ENCODE measurements around the gene TOM1L2. TPM values are rescaled to one million over a fixed set of nuclear protein-coding genes. Genes with fewer than 3 reads are reported as not detected.
"Not testable (repeated sequence)": the region's sequence is repeated elsewhere in the genome, so short reads cannot be mapped to it uniquely, and the experiment has no call there.

The TOM1L2 gene
- total RNA-seq, 1 donor from 2014 or later: 16.7 TPM

- no peak for DNase-seq (ENCODE audit: low spot score in 2 of 2)
- no peak for FAIRE-seq
These were observed 26.7 kb upstream of the TOM1L2 start for GRCh38 chr17:17998934-17999333.

- not testable (repeated sequence) for DNase-seq (ENCODE audit: low spot score in 2 of 2); FAIRE-seq
These were observed 23.7 kb upstream of the TOM1L2 start for GRCh38 chr17:17995887-17996286.

GRCh38 chr17:17994271-17995069 is 22.3 kb upstream of the TOM1L2 start:
- FAIRE-seq: no peak
- no peak for DNase-seq (ENCODE audit: low spot score in 2 of 2)

GRCh38 chr17:17993852-17994251 is 21.7 kb upstream of the TOM1L2 start:
- DNase-seq (ENCODE audit: low spot score in 2 of 2) (no peak), FAIRE-seq (no peak)

GRCh38 chr17:17993366-17993765 is 21.2 kb upstream of the TOM1L2 start:
- FAIRE-seq (no peak), DNase-seq (ENCODE audit: low spot score in 2 of 2) (no peak)

GRCh38 chr17:17990282-17990681 is 18.1 kb upstream of the TOM1L2 start:
- FAIRE-seq (no peak), DNase-seq (ENCODE audit: low spot score in 2 of 2) (no peak)

GRCh38 chr17:17989618-17990017 is 17.4 kb upstream of the TOM1L2 start:
- FAIRE-seq (no peak), DNase-seq (ENCODE audit: low spot score in 2 of 2) (no peak)

- no peak for FAIRE-seq
These were observed 16.9 kb upstream of the TOM1L2 start for GRCh38 chr17:17989081-17989480.

GRCh38 chr17:17988427-17988945 is 16.3 kb upstream of the TOM1L2 start:
- FAIRE-seq (no peak), DNase-seq (ENCODE audit: low spot score in 2 of 2) (no peak)

More at GRCh38 chr17:17989081-17989480, 16.9 kb upstream of the TOM1L2 start:
- DNase-seq (ENCODE audit: low spot score in 2 of 2): no peak

GRCh38 chr17:17987901-17988300 is 15.7 kb upstream of the TOM1L2 start:
- FAIRE-seq (no peak), DNase-seq (ENCODE audit: low spot score in 2 of 2) (no peak)

GRCh38 chr17:17987187-17987896 is 15.1 kb upstream of the TOM1L2 start:
- FAIRE-seq: no peak
- DNase-seq (ENCODE audit: low spot score in 2 of 2): no peak

GRCh38 chr17:17985555-17985954 is 13.4 kb upstream of the TOM1L2 start:
- DNase-seq (ENCODE audit: low spot score in 2 of 2) (no peak), FAIRE-seq (no peak)

GRCh38 chr17:17985153-17985552 is 13.0 kb upstream of the TOM1L2 start:
- DNase-seq (ENCODE audit: low spot score in 2 of 2) (no peak), FAIRE-seq (no peak)

GRCh38 chr17:17983776-17984175 is 11.6 kb upstream of the TOM1L2 start:
- DNase-seq (ENCODE audit: low spot score in 2 of 2) (no peak), FAIRE-seq (no peak)

- FAIRE-seq (no peak), DNase-seq (ENCODE audit: low spot score in 2 of 2) (no peak)
These were observed 11.2 kb upstream of the TOM1L2 start for GRCh38 chr17:17983376-17983775.

GRCh38 chr17:17982801-17983200 is 10.6 kb upstream of the TOM1L2 start:
- no peak for DNase-seq (ENCODE audit: low spot score in 2 of 2)
- no peak for FAIRE-seq

- FAIRE-seq (no peak), DNase-seq (ENCODE audit: low spot score in 2 of 2) (no peak)
These were observed 9.1 kb upstream of the TOM1L2 start for GRCh38 chr17:17981330-17981729.

GRCh38 chr17:17979778-17980177 is 7.6 kb upstream of the TOM1L2 start:
- FAIRE-seq (no peak), DNase-seq (ENCODE audit: low spot score in 2 of 2) (no peak)

GRCh38 chr17:17978481-17979424 is 6.6 kb upstream of the TOM1L2 start:
- FAIRE-seq: no peak
- no peak for DNase-seq (ENCODE audit: low spot score in 2 of 2)

GRCh38 chr17:17976931-17977570 is 4.9 kb upstream of the TOM1L2 start:
- no peak for FAIRE-seq

More at GRCh38 chr17:17976931-17977570, 4.9 kb upstream of the TOM1L2 start:
- DNase-seq (ENCODE audit: low spot score in 2 of 2): no peak
